Panc1 (cell line): ENCODE results near the gene ATXN1. TPM values are rescaled to one million over a fixed set of nuclear protein-coding genes. Genes with fewer than 3 reads are reported as not detected.

Source experiments
- ATAC-seq: fragments of 200-7000 bp; cut with Tn5 transposase; 2 replicates; pipeline ENCODE4 v1.9.1; 2020; ENCODE audit warnings: mild to moderate bottlenecking, moderate library complexity
- BruUV-seq: library from RNA; stranded (reverse); fragments of 400-500 nt; replicated peaks from 2 replicates; lab custom pipeline; 2021; lab: Mats Ljungman, UMichigan
- CTCF ChIA-PET: fragments of 300-600 bp; sonication (Branson Sonifier 250); formaldehyde crosslinking; loops from one replicate; lab custom pipeline; 2022; ENCODE audit warnings: antibody characterized with exemption; lab: Charles Lee
- POLR2A ChIA-PET: fragments of 300-600 bp; sonication (Branson Sonifier 250); formaldehyde crosslinking; loops from one replicate; lab custom pipeline; 2022; ENCODE audit warnings: antibody characterized with exemption; lab: Charles Lee
- DNase-seq: peaks from one replicate; pipeline ENCODE4 v3.0.0-alpha.2; 2010; ENCODE audit warnings: low read depth, low spot score
- H3K27ac ChIP-seq: 2 replicates; pipeline ENCODE4 v1.5.1; 2011; ENCODE audit warnings: mild to moderate bottlenecking, low read length, inconsistent platforms
- H3K27me3 ChIP-seq: fragments of 200-500 bp; sonication (Bioruptor generic); 2 replicates; pipeline ENCODE4 v1.6.0; 2014; ENCODE audit warnings: low read length, inconsistent platforms; ENCODE audit not compliant: control insufficient read depth, insufficient read depth
- H3K36me3 ChIP-seq: fragments of 200-500 bp; sonication (Bioruptor generic); 2 replicates; pipeline ENCODE4 v1.5.1; 2014; ENCODE audit warnings: inconsistent platforms, mild to moderate bottlenecking, low read length, moderate library complexity; ENCODE audit not compliant: control insufficient read depth, insufficient read depth
- H3K4me1 ChIP-seq: 2 replicates; pipeline ENCODE4 v1.5.1; 2011; ENCODE audit warnings: inconsistent platforms, mild to moderate bottlenecking, low read length, moderate library complexity; ENCODE audit not compliant: control insufficient read depth, insufficient read depth
- H3K4me3 ChIP-seq, 2 experiments: 2 replicates each; pipeline ENCODE4 v1.5.1; 2011 to 2012; ENCODE audit warnings: low read depth in 2 of 2, low read length in 2 of 2, mild to moderate bottlenecking in 2 of 2, inconsistent platforms in 1 of 2, moderate library complexity in 1 of 2
- H3K9me3 ChIP-seq: fragments of 200-500 bp; sonication (Bioruptor generic); 2 replicates; pipeline ENCODE4 v1.5.1; 2014; ENCODE audit warnings: low read depth, mild to moderate bottlenecking, inconsistent platforms, low read length, moderate library complexity; ENCODE audit not compliant: control insufficient read depth, insufficient read depth
- CTCF ChIP-seq: fragments of 450-650 bp; IDR thresholded peaks from 2 replicates; pipeline ENCODE4 v1.5.1; 2017; ENCODE audit warnings: mild to moderate bottlenecking
- POLR2AphosphoS5 ChIP-seq: IDR thresholded peaks from 2 replicates; pipeline ENCODE4 v1.6.1; 2012; ENCODE audit warnings: mild to moderate bottlenecking, low read depth, low read length, moderate library complexity
- REST ChIP-seq, 2 experiments: IDR thresholded peaks; 2 replicates each; pipeline ENCODE4 v1.6.1; 2011 to 2012; ENCODE audit warnings: low read depth in 2 of 2, control low read depth in 1 of 2, low read length in 1 of 2, mild to moderate bottlenecking in 1 of 2, moderate library complexity in 1 of 2; ENCODE audit not compliant: insufficient read depth in 1 of 2
- SIN3A ChIP-seq: IDR thresholded peaks from 2 replicates; pipeline ENCODE4 v1.6.1; 2012; ENCODE audit warnings: low read depth, mild to moderate bottlenecking, low read length, moderate library complexity, borderline replicate concordance; ENCODE audit not compliant: insufficient read depth
- TCF7L2 ChIP-seq: IDR thresholded peaks from 2 replicates; pipeline ENCODE4 v1.6.1; 2011; ENCODE audit warnings: mild to moderate bottlenecking, low read depth, low read length, inconsistent platforms
- in situ Hi-C: cut with HindIII; loops from 2 replicates; pipeline ENCODE4 v1.10.0; 2016; ENCODE audit warnings: low sequenced_read_pairs, low pct_unique_long_range_greater_than_20kb
- intact Hi-C: fragments of 100-400 bp; cut with micrococcal nuclease; formaldehyde crosslinking; loops from one replicate; pipeline ENCODE4 v1.10.0; 2022; ENCODE audit not compliant: unreplicated experiment
- total RNA-seq: library from RNA; stranded (reverse); gene quantifications from one replicate; pipeline ENCODE4 v1.2.1, GENCODE V29; 2021; ENCODE audit not compliant: unreplicated experiment

Gene ATXN1
- total RNA-seq, 1 experiment from 2014 or later: 67.1 TPM

- no peak for DNase-seq
- in situ Hi-C loops (no loop called here), intact Hi-C loops (no loop called here)
- no peak for ATAC-seq
- ChIA-PET POLR2A (interaction anchor here (0.7 kb wide), 1 partner anchor 102 kb away, joined by 5 read pairs; no protein-coding TSS in a partner anchor), CTCF (interaction anchor here (0.6 to 1.0 kb wide), 2 partner anchors 31 to 478 kb away, joined by 3 read pairs; no protein-coding TSS in a partner anchor)
- Histone ChIP-seq H3K9me3 (no peaks in the 10 kb centered on the region), H3K36me3 (no peaks in the 10 kb centered on the region), H3K27ac (no peak overlapping the region), H3K27me3 (peaks cover 2% of the 10 kb centered on the region), H3K4me3 (no peak overlapping the region), H3K4me1 (no peaks in the 10 kb centered on the region)
- no TSS peak for BruUV-seq
- TF ChIP-seq SIN3A (no peak), REST (IDR thresholded peaks at IDR 0.05; ENCODE audit: insufficient read depth in 1 of 2, low read depth in 2 of 2, low read length in 1 of 2) (no peak), CTCF (no peak), TCF7L2 (no peak), POLR2AphosphoS5 (no peak)
Measured at GRCh38 chr6:16292432-16292831, 468.8 kb downstream of the ATXN1 start.

- no peak for TF ChIP-seq REST (IDR thresholded peaks at IDR 0.05; ENCODE audit: insufficient read depth in 1 of 2, low read depth in 2 of 2, low read length in 1 of 2)
- no peak for TF ChIP-seq CTCF
- no peak for TF ChIP-seq TCF7L2
- TF ChIP-seq SIN3A: no peak
- TF ChIP-seq POLR2AphosphoS5: no peak
- ATAC-seq (no peak), DNase-seq (no peak)
- BruUV-seq: no TSS peak
- H3K4me1 ChIP-seq: no peaks in the 10 kb centered on the region
- in situ Hi-C loops (no loop called here), intact Hi-C loops (no loop called here)
- no peak overlapping the region for H3K4me3 ChIP-seq
- peaks cover 2% of the 10 kb centered on the region for H3K27me3 ChIP-seq
- ChIA-PET CTCF (interaction anchor here (1.0 kb wide), 1 partner anchor 479 kb away, joined by 3 read pairs; no protein-coding TSS in a partner anchor), POLR2A (interaction anchor here (0.6 to 0.7 kb wide), 2 partner anchors 55 to 103 kb away, joined by 5 to 10 read pairs; no protein-coding TSS in a partner anchor)
- no peaks in the 10 kb centered on the region for H3K36me3 ChIP-seq
- no peaks in the 10 kb centered on the region for H3K9me3 ChIP-seq
- no peak overlapping the region for H3K27ac ChIP-seq
Measured at GRCh38 chr6:16291739-16292138, 469.5 kb downstream of the ATXN1 start.
